HEK293T (cell line): Measurements from ENCODE around the gene TMEM123.

Experiments
- CTCF ChIA-PET: fragments of 350-600 bp; formaldehyde crosslinking; extraction: SDS; loops from one replicate; lab custom pipeline; 2021; ENCODE audit warnings: antibody characterized with exemption, inconsistent platforms; lab: Yijun Ruan, JAX
- POLR2A ChIA-PET: fragments of 350-600 bp; formaldehyde crosslinking; extraction: SDS; loops from one replicate; lab custom pipeline; 2020; ENCODE audit warnings: antibody characterized with exemption, inconsistent platforms; lab: Yijun Ruan, JAX
- DNase-seq: peaks from one replicate; pipeline ENCODE4 v3.0.0; 2012; ENCODE audit warnings: mixed read lengths; ENCODE audit errors: extremely low spot score
- ARNT ChIP-seq: fragments of 450-650 bp; IDR thresholded peaks from 2 replicates; pipeline ENCODE4 v1.6.1; 2017; ENCODE audit warnings: mild to moderate bottlenecking
- BHLHE40 ChIP-seq: fragments of 450-650 bp; IDR thresholded peaks from 2 replicates; pipeline ENCODE4 v1.6.1; 2016; ENCODE audit warnings: mild to moderate bottlenecking, moderate library complexity, borderline replicate concordance
- CTBP1 ChIP-seq: fragments of 450-650 bp; IDR thresholded peaks from 2 replicates; pipeline ENCODE4 v1.6.1; 2016; ENCODE audit warnings: borderline replicate concordance
- ELF4 ChIP-seq: fragments of 450-650 bp; IDR thresholded peaks from 2 replicates; pipeline ENCODE4 v1.6.1; 2017; ENCODE audit warnings: antibody characterized with exemption
- FOXA1 ChIP-seq: fragments of 450-650 bp; IDR thresholded peaks from 2 replicates; pipeline ENCODE4 v1.6.1; 2016; ENCODE audit warnings: mild to moderate bottlenecking
- FOXK2 ChIP-seq: fragments of 450-650 bp; IDR thresholded peaks from 2 replicates; pipeline ENCODE4 v1.6.1; 2016; ENCODE audit warnings: mild to moderate bottlenecking
- FOXM1 ChIP-seq: fragments of 450-650 bp; IDR thresholded peaks from 2 replicates; pipeline ENCODE4 v1.6.1; 2017; ENCODE audit warnings: mild to moderate bottlenecking, borderline replicate concordance
- HDGF ChIP-seq: fragments of 450-650 bp; IDR thresholded peaks from 2 replicates; pipeline ENCODE4 v1.6.1; 2017; ENCODE audit warnings: antibody characterized with exemption, borderline replicate concordance
- L3MBTL2 ChIP-seq: fragments of 450-650 bp; conservative IDR thresholded peaks from 2 replicates; pipeline ENCODE4 v1.6.1; 2016; ENCODE audit warnings: mild to moderate bottlenecking
- LEF1 ChIP-seq: fragments of 450-650 bp; IDR thresholded peaks from 2 replicates; pipeline ENCODE4 v1.6.1; 2017; ENCODE audit warnings: mild to moderate bottlenecking, borderline replicate concordance
- NFRKB ChIP-seq: fragments of 450-650 bp; IDR thresholded peaks from 2 replicates; pipeline ENCODE4 v1.6.1; 2016; ENCODE audit warnings: mild to moderate bottlenecking, moderate library complexity
- SP1 ChIP-seq: fragments of 450-650 bp; IDR thresholded peaks from 2 replicates; pipeline ENCODE4 v1.6.1; 2017
- SUZ12 ChIP-seq: fragments of 450-650 bp; IDR thresholded peaks from 2 replicates; pipeline ENCODE4 v1.6.1; 2016; ENCODE audit warnings: mild to moderate bottlenecking
- TARDBP ChIP-seq: fragments of 450-650 bp; IDR thresholded peaks from 2 replicates; pipeline ENCODE4 v1.6.1; 2016
- ZNF384 ChIP-seq: fragments of 450-650 bp; IDR thresholded peaks from 2 replicates; pipeline ENCODE4 v1.6.1; 2016
- TF ChIP-seq, protein P1 (sequence below): fragments of 450-650 bp; IDR thresholded peaks from 2 replicates; pipeline ENCODE4 v1.6.1; 2016

Gene TMEM123

GRCh38 chr11:102488208-102488607 lies 35.6 kb upstream of the TMEM123 start:
- DNase-seq, result no peak
- POLR2A ChIA-PET, result no interaction called here
- CTCF ChIA-PET, result interaction anchor here (0.5 kb wide), 1 partner anchor 11 kb away, joined by 9 read pairs; no protein-coding TSS in a partner anchor
- TF ChIP-seq FOXK2 (no peak), ARNT (no peak), SUZ12 (no peak), LEF1 (no peak), SP1 (no peak), HDGF (no peak), FOXM1 (no peak), TARDBP (no peak), BHLHE40 (no peak), CTBP1 (no peak), ELF4 (no peak), FOXA1 (no peak), ZNF384 (no peak), L3MBTL2 (no peak), NFRKB (no peak)
- TF ChIP-seq, protein P1, sequence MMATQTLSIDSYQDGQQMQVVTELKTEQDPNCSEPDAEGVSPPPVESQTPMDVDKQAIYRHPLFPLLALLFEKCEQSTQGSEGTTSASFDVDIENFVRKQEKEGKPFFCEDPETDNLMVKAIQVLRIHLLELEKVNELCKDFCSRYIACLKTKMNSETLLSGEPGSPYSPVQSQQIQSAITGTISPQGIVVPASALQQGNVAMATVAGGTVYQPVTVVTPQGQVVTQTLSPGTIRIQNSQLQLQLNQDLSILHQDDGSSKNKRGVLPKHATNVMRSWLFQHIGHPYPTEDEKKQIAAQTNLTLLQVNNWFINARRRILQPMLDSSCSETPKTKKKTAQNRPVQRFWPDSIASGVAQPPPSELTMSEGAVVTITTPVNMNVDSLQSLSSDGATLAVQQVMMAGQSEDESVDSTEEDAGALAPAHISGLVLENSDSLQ, result no peak

GRCh38 chr11:102487214-102487613 lies 34.6 kb upstream of the TMEM123 start:
- POLR2A ChIA-PET, result no interaction called here
- no peak for DNase-seq
- CTCF ChIA-PET, result no interaction called here
- TF ChIP-seq BHLHE40 (no peak), NFRKB (no peak), ZNF384 (no peak), SP1 (no peak), ARNT (no peak), FOXA1 (no peak), TARDBP (no peak), CTBP1 (no peak), L3MBTL2 (no peak), ELF4 (no peak), LEF1 (no peak), FOXM1 (no peak), SUZ12 (no peak), FOXK2 (no peak), HDGF (no peak)
- TF ChIP-seq, protein P1, result no peak

- no peak for DNase-seq
- ChIA-PET POLR2A (no interaction called here), CTCF (no interaction called here)
- TF ChIP-seq FOXK2 (no peak), ELF4 (no peak), BHLHE40 (no peak), FOXM1 (no peak), SUZ12 (no peak), NFRKB (no peak), ARNT (no peak), LEF1 (no peak), HDGF (no peak), L3MBTL2 (no peak), ZNF384 (no peak), CTBP1 (no peak)
- TF ChIP-seq, protein P1, result no peak
Observed at GRCh38 chr11:102486584-102486983, 34.0 kb upstream of the TMEM123 start.

GRCh38 chr11:102485095-102485722 lies 32.6 kb upstream of the TMEM123 start:
- DNase-seq, result no peak
- TF ChIP-seq ZNF384, result no peak
- TF ChIP-seq, protein P1, result no peak
- no peak for TF ChIP-seq CTBP1
- TF ChIP-seq HDGF, result no peak
- ChIA-PET CTCF (no interaction called here), POLR2A (no interaction called here)

DNA sequence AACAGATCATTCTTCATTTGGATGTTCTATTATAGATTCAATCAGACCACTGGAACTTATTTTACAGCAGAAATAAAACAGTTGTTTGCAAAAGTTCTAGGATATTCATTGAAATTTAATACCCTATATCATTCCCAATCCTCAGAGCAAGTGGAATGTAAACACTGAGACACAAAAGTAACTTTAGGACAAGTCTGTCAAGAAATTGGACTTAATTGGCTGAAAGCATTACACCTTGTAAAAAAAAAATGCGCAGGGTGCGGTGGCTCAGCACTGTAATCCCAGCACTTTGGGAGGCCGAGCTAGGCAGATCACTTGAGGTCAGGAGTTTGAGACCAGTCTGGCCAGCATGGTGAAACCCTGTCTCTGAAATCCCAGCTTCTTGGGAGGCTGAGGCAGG lies 29.9 kb upstream of the TMEM123 start:
- TF ChIP-seq FOXA1 (no peak), TARDBP (no peak), FOXK2 (no peak), LEF1 (no peak), NFRKB (no peak), SUZ12 (no peak), L3MBTL2 (no peak), BHLHE40 (no peak), ARNT (no peak), FOXM1 (no peak)
- TF ChIP-seq, protein P1, result no peak
- ChIA-PET POLR2A (no interaction called here), CTCF (no interaction called here)
- no peak for DNase-seq
